ENCODE results near the gene TMEM183A. TPM values are rescaled to one million over a fixed set of nuclear protein-coding genes. Genes with fewer than 3 reads are reported as not detected.

Gene TMEM183A
- total and polyA plus RNA-seq, 8 donors, result 54.0 to 74.2 (median 68.8) TPM

DNA sequence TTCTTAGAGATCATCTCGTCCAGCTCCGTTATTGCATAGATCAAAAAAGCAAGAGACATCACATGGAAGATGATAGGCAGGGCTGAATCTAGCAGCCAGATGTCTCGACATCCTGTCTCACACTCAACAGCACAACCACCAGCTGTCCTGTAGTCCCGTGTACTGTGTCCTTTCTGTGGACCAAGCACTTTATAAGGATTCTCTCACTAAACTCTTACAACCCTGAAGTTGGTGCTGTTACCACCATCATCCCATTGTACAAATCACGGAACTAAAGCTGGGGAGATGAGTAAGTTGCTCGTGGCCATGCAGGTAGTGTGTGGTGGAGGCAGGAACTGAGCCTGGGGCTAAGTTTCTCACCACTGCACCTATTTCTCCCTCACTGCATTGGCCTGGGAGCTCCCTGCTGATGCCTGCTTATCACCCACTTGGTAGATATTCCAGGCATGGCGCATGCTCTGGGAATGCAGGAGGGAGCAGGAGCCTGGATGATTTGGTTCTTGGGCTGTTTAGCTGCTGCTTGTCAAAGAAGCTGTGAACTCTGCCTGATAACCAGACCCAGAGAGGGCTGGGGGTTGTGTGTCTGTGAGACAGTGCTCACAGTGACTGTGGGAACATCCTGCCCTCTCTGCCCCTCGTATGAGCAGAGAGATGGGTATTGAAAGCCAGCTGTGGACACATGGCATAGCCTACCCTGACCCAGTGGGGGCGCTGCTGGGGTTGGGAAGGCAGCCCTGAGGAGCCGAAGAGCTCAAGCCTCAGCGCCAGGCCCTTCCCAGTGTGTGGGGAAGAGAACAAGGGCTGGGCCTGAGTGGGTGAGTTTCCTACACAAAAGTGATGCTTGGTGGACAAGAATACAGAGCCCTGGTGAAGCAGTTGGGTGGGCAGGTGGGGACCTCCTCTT lies 32.7 kb downstream of the TMEM183A start:
- Histone ChIP-seq H3K9me3 (no peaks in the 10 kb centered on the region), H3K4me3 (no peak overlapping the region), H3K36me3 (no peaks in the 10 kb centered on the region), H3K27me3 (peaks cover 0 to 20% of the 10 kb centered on the region in 2 donors), H3K4me1 (peaks cover 0 to 5% of the 10 kb centered on the region in 2 donors), H3K27ac (no peak overlapping the region)
- DNase-seq (no peak), ATAC-seq (no peak)
- TF ChIP-seq, protein P1, sequence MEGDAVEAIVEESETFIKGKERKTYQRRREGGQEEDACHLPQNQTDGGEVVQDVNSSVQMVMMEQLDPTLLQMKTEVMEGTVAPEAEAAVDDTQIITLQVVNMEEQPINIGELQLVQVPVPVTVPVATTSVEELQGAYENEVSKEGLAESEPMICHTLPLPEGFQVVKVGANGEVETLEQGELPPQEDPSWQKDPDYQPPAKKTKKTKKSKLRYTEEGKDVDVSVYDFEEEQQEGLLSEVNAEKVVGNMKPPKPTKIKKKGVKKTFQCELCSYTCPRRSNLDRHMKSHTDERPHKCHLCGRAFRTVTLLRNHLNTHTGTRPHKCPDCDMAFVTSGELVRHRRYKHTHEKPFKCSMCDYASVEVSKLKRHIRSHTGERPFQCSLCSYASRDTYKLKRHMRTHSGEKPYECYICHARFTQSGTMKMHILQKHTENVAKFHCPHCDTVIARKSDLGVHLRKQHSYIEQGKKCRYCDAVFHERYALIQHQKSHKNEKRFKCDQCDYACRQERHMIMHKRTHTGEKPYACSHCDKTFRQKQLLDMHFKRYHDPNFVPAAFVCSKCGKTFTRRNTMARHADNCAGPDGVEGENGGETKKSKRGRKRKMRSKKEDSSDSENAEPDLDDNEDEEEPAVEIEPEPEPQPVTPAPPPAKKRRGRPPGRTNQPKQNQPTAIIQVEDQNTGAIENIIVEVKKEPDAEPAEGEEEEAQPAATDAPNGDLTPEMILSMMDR (IDR thresholded peaks at IDR 0.05), result no peak
- intact Hi-C loops (cut with DNase I), result loop anchor here in 1 of 2 donors (5.0 kb wide), 1 partner anchor 177 kb away; no protein-coding TSS in a partner anchor

DNA sequence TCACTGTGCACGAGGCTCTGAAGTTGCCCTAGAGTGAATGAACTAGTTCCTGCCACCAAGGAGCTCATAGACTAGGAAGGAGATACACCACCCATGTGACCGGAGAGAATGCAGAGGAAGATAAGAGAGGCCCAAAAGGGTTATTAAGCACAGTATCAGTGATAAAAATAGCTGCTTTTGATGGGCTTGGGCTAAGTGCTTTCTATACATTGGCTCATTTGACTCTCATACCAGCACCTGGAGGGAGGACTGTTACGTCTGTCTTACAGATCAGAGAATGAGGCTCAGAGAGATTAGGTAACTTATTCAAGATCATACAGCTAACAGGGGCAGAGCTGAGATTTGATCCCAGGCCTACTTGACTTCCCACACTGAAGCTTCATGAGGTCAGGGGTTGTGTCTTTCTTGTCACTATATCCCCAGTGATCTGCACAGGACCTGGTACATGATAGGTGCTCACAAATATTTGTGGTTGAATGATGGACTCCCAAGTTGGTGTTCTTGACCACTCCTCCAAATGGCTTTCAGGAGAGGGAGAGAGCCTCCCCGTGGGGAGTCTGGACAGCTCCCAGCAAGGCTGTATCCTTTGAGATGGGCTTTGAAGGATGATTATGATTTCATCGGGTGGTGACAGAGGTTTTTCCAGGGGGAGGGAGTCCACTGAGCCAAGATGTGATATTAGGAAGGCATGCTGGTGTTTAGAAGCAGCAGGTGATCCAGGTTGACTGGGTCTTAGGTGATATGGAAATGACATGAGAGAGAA lies 33.5 kb downstream of the TMEM183A start:
- H3K4me1 ChIP-seq, result peaks cover 0 to 5% of the 10 kb centered on the region in 2 donors
- TF ChIP-seq, protein P1 (IDR thresholded peaks at IDR 0.05), result no peak
- no peak overlapping the region for H3K4me3 ChIP-seq
- peaks cover 0 to 20% of the 10 kb centered on the region in 2 donors for H3K27me3 ChIP-seq
- H3K36me3 ChIP-seq, result no peaks in the 10 kb centered on the region
- H3K27ac ChIP-seq, result no peak overlapping the region
- DNase-seq (no peak), ATAC-seq (no peak)
- intact Hi-C loops (cut with DNase I), result no loop called here
- H3K9me3 ChIP-seq, result no peaks in the 10 kb centered on the region

DNA sequence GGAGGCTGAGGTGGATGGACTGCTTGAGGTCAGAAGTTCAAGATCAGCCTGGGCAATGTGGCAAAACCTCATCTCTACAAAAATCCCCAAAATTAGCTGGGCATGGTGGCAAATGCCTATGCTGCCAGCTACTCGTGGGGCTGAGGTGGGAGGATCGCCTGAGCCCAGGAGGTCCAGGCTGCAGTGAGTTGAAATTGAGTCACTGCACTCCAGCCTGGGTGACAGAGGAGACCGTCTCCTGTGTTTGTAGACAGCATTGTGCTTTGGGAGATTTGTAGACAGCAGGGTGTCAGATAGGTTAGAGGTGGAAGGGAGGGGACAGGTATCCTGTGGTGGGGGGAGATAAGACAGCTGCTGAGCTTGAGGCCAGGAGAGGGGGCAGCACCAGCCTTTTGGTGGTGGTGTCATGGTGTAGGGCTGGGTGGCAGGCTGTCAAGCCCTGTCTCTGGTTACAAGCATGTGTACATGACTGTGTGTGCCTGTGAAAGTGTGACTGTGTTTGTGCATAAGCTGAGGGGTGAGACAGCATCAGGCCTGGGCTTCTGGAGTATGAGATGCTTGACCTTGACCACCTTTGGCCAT lies 34.3 kb downstream of the TMEM183A start:
- H3K9me3 ChIP-seq, result no peaks in the 10 kb centered on the region
- H3K36me3 ChIP-seq, result no peaks in the 10 kb centered on the region
- peaks cover 0 to 5% of the 10 kb centered on the region in 2 donors for H3K4me1 ChIP-seq
- no peak overlapping the region for H3K4me3 ChIP-seq
- H3K27ac ChIP-seq, result no peak overlapping the region
- no peak for DNase-seq
- peaks cover 0 to 20% of the 10 kb centered on the region in 2 donors for H3K27me3 ChIP-seq
- intact Hi-C loops (cut with DNase I), result no loop called here
- TF ChIP-seq, protein P1 (IDR thresholded peaks at IDR 0.05), result no peak
- ATAC-seq, result no peak

DNA sequence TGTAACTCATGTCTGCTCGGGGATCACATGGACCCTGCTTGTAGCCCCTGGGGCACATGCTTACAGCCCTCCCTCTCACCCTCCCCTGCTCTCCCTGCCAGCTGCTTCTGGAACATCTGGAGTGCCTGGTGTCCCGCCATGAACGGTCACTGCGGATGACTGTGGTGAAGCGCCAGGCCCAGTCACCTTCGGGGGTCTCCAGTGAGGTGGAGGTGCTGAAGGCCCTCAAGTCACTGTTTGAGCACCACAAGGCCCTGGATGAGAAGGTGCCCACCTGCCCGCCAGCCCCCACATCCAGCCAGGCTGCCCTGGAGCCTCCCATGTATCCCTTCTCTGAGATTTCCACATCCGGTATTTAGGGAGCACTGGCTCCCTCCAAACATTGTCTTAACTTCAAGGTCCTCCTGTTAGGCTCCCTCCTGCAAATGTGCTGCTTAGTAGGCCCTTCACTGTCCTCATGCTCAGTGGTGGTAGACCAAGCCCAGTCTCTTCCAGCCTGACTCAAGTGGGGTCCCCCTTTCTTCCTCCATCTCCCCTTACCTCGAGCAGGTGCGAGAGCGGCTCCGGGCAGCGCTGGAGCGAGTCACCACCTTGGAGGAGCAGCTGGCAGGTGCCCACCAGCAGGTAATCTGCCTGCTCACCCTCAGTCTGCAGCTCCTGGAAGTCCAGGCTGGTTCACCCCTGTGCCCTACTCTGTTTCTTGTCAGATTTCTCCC lies 36.8 kb downstream of the TMEM183A start:
- Histone ChIP-seq H3K36me3 (no peaks in the 10 kb centered on the region), H3K4me3 (no peak overlapping the region), H3K27me3 (peaks cover 0 to 16% of the 10 kb centered on the region in 2 donors), H3K4me1 (peaks cover 5 to 10% of the 10 kb centered on the region in 2 donors), H3K9me3 (no peaks in the 10 kb centered on the region), H3K27ac (no peak overlapping the region)
- intact Hi-C loops (cut with DNase I), result no loop called here
- no peak for DNase-seq
- no peak for ATAC-seq
- TF ChIP-seq, protein P1 (IDR thresholded peaks at IDR 0.05), result no peak
